Neural progenitor cell (in vitro differentiated cells): ENCODE data around the gene SIRPA. TPM values are rescaled to one million over a fixed set of nuclear protein-coding genes. Genes with fewer than 3 reads are reported as not detected.

Experiments
- DNase-seq: peaks from one replicate; pipeline ENCODE4 v3.0.0-alpha.2; 2016; ENCODE audit warnings: low spot score
- H2AFZ ChIP-seq: fragments of 200-600 bp; sonication (generic); replicated peaks from 2 replicates; pipeline ENCODE4 v1.6.1; 2016; ENCODE audit warnings: antibody characterized with exemption
- H3F3A ChIP-seq: fragments of 200-600 bp; sonication (generic); 2 replicates; pipeline ENCODE4 v1.6.1; 2016; ENCODE audit warnings: antibody characterized with exemption, low read depth
- H3K27ac ChIP-seq: fragments of 200-600 bp; sonication (generic); 2 replicates; pipeline ENCODE4 v1.5.1; 2016; ENCODE audit warnings: mild to moderate bottlenecking
- H3K27me3 ChIP-seq: fragments of 200-600 bp; sonication (generic); 2 replicates; pipeline ENCODE4 v1.6.1; 2016; ENCODE audit warnings: mild to moderate bottlenecking, moderate library complexity
- H3K36me3 ChIP-seq: fragments of 200-600 bp; sonication (generic); 2 replicates; pipeline ENCODE4 v1.5.1; 2016
- H3K4me1 ChIP-seq: fragments of 200-600 bp; sonication (generic); 2 replicates; pipeline ENCODE4 v1.6.1; 2016; ENCODE audit warnings: mixed run types
- H3K4me2 ChIP-seq: fragments of 200-600 bp; sonication (generic); 2 replicates; pipeline ENCODE4 v1.6.1; 2016
- H3K4me3 ChIP-seq: fragments of 200-600 bp; sonication (generic); 2 replicates; pipeline ENCODE4 v1.5.1; 2016
- H3K79me2 ChIP-seq: fragments of 200-600 bp; sonication (generic); 2 replicates; pipeline ENCODE4 v1.6.1; 2016; ENCODE audit warnings: low read depth
- H3K9ac ChIP-seq: fragments of 200-600 bp; sonication (generic); 2 replicates; pipeline ENCODE4 v1.6.1; 2016
- H3K9me3 ChIP-seq: fragments of 200-600 bp; sonication (generic); 2 replicates; pipeline ENCODE4 v1.5.1; 2016; ENCODE audit warnings: low read depth
- H4K20me1 ChIP-seq: fragments of 200-600 bp; sonication (generic); 2 replicates; pipeline ENCODE4 v1.6.1; 2016; ENCODE audit warnings: low read depth
- H3K27ac Mint-ChIP-seq: 3 replicates; pipeline ENCODE4 v1.8.0; 2021; ENCODE audit warnings: mixed read lengths
- H3K27me3 Mint-ChIP-seq: 2 replicates; pipeline ENCODE4 v1.8.0; 2022; ENCODE audit warnings: low read depth, mild to moderate bottlenecking, inconsistent platforms, moderate library complexity, mixed read lengths; ENCODE audit not compliant: insufficient read depth
- H3K36me3 Mint-ChIP-seq: 3 replicates; pipeline ENCODE4 v1.8.0; 2021; ENCODE audit warnings: mixed read lengths
- H3K4me1 Mint-ChIP-seq: 3 replicates; pipeline ENCODE4 v1.8.0; 2021; ENCODE audit warnings: mixed read lengths
- H3K4me3 Mint-ChIP-seq: 3 replicates; pipeline ENCODE4 v1.8.0; 2021; ENCODE audit warnings: mild to moderate bottlenecking, moderate library complexity, mixed read lengths
- H3K9me3 Mint-ChIP-seq: 3 replicates; pipeline ENCODE4 v1.8.0; 2020; ENCODE audit warnings: mixed read lengths
- CTCF ChIP-seq: fragments of 200-600 bp; sonication (generic); IDR thresholded peaks from 2 replicates; pipeline ENCODE4 v1.5.1; 2017; ENCODE audit warnings: antibody characterized with exemption, mild to moderate bottlenecking
- EZH2 ChIP-seq: fragments of 200-600 bp; sonication (generic); IDR thresholded peaks from 2 replicates; pipeline ENCODE4 v1.6.1; 2017; ENCODE audit warnings: antibody characterized with exemption, mild to moderate bottlenecking, moderate library complexity
- EZH2phosphoT487 ChIP-seq: fragments of 200-600 bp; sonication (generic); IDR thresholded peaks from 2 replicates; pipeline ENCODE4 v1.6.1; 2017; ENCODE audit warnings: antibody characterized with exemption
- total RNA-seq: library from RNA; depleted of rRNA; stranded (reverse); fragments of >200 nt; gene quantifications from 2 replicates; pipeline ENCODE4 v1.2.3, GENCODE V29; 2015; ENCODE audit warnings: low replicate concordance

The SIRPA gene
- total RNA-seq, 1 donor from 2014 or later = 5.1 TPM

GRCh38 chr20:1982686-1983085, 87.5 kb downstream of the SIRPA start:
- Histone ChIP-seq H2AFZ (no peak overlapping the region), H3K9me3 (no peaks in the 10 kb centered on the region), H3K27me3 (peaks cover 5% of the 10 kb centered on the region), H3K4me3 (no peak overlapping the region), H3K4me2 (no peak overlapping the region), H3K79me2 (no peaks in the 10 kb centered on the region), H3F3A (no peaks in the 10 kb centered on the region), H3K36me3 (no peaks in the 10 kb centered on the region), H3K9ac (no peak overlapping the region), H3K27ac (no peak overlapping the region), H4K20me1 (no peaks in the 10 kb centered on the region), H3K4me1 (no peaks in the 10 kb centered on the region)
- no peak for TF ChIP-seq EZH2phosphoT487
- no peak for TF ChIP-seq EZH2
- no peak for TF ChIP-seq CTCF
- H3K27ac Mint-ChIP-seq = no peak overlapping the region
- peaks cover 8% of the 10 kb centered on the region for H3K27me3 Mint-ChIP-seq
- no peak for DNase-seq
- H3K36me3 Mint-ChIP-seq = no peaks in the 10 kb centered on the region
- no peak overlapping the region for H3K4me3 Mint-ChIP-seq
- no peaks in the 10 kb centered on the region for H3K4me1 Mint-ChIP-seq
- H3K9me3 Mint-ChIP-seq = no peaks in the 10 kb centered on the region

- Mint-ChIP-seq H3K4me1 (no peaks in the 10 kb centered on the region), H3K27ac (no peak overlapping the region), H3K27me3 (peaks cover 8% of the 10 kb centered on the region), H3K4me3 (no peak overlapping the region), H3K36me3 (no peaks in the 10 kb centered on the region), H3K9me3 (no peaks in the 10 kb centered on the region)
- Histone ChIP-seq H3K4me3 (no peak overlapping the region), H3K27ac (no peak overlapping the region), H3K27me3 (peaks cover 5% of the 10 kb centered on the region), H3K9me3 (no peaks in the 10 kb centered on the region), H3K79me2 (no peaks in the 10 kb centered on the region), H3K9ac (no peak overlapping the region), H3F3A (no peaks in the 10 kb centered on the region), H3K36me3 (no peaks in the 10 kb centered on the region), H3K4me1 (no peaks in the 10 kb centered on the region), H3K4me2 (no peak overlapping the region), H2AFZ (no peak overlapping the region), H4K20me1 (no peaks in the 10 kb centered on the region)
- TF ChIP-seq EZH2phosphoT487 = no peak
- TF ChIP-seq CTCF = no peak
- TF ChIP-seq EZH2 = no peak
- DNase-seq = no peak
Measured at GRCh38 chr20:1983301-1983700, 88.1 kb downstream of the SIRPA start.

- H3K9me3 ChIP-seq = no peaks in the 10 kb centered on the region
- no peaks in the 10 kb centered on the region for H3K79me2 ChIP-seq
- no peak overlapping the region for H3K27ac Mint-ChIP-seq
- no peak for TF ChIP-seq EZH2
- no peak for TF ChIP-seq EZH2phosphoT487
- TF ChIP-seq CTCF = no peak
- H3F3A ChIP-seq = no peaks in the 10 kb centered on the region
- H3K4me1 ChIP-seq = peaks cover 8% of the 10 kb centered on the region
- H3K27ac ChIP-seq = no peak overlapping the region
- H3K4me3 Mint-ChIP-seq = no peak overlapping the region
- H3K9me3 Mint-ChIP-seq = no peaks in the 10 kb centered on the region
- no peaks in the 10 kb centered on the region for H4K20me1 ChIP-seq
- H3K9ac ChIP-seq = no peak overlapping the region
- no peaks in the 10 kb centered on the region for H3K4me1 Mint-ChIP-seq
- no peak overlapping the region for H3K4me3 ChIP-seq
- no peak for DNase-seq
- H2AFZ ChIP-seq = no peak overlapping the region
- H3K36me3 ChIP-seq = no peaks in the 10 kb centered on the region
- H3K4me2 ChIP-seq = no peak overlapping the region
- H3K27me3 ChIP-seq = no peaks in the 10 kb centered on the region
- peaks cover 4% of the 10 kb centered on the region for H3K27me3 Mint-ChIP-seq
- no peaks in the 10 kb centered on the region for H3K36me3 Mint-ChIP-seq
Measured at GRCh38 chr20:1987826-1988225, 92.6 kb downstream of the SIRPA start.

Other genes starting within 250 kb of the SIRPA start
- not detected in 2 replicates for gene SIRPG, start 237.6 kb upstream of the SIRPA start, total RNA-seq
- gene PDYN, start 98.7 kb downstream of the SIRPA start, total RNA-seq = 0.12 and 0.30 TPM in 2 replicates
- gene STK35, start 206.4 kb downstream of the SIRPA start, total RNA-seq = 21.8 and 41.0 TPM in 2 replicates